HG02884 (cell line): ENCODE data around the gene SLCO4A1.

ENCODE experiments used
- ATAC-seq: cut with Tn5 transposase; IDR thresholded peaks from one replicate; pipeline ENCODE4 v1.9.1; 2021; ENCODE audit warnings: mild to moderate bottlenecking, moderate library complexity; ENCODE audit not compliant: unreplicated experiment

The SLCO4A1 gene

DNA sequence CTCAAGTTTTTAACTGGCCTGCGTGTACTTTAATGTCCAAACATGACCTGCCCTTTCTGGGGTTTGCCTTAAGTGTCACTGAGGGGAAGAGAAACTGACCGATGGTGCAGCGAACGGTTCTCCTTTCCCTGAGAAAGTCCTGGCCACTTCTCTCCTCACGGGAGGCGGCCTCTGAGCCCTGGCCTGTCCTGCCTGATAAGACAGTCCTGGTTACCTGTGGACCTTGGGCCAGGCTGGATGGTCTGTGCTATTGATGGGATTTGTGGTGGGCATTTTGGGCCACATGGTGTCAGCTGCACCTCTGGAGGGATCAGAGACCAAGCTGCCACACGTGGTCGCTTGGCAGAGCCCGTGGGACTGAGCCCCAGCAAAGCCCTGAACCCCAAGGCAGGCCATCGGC, 54.7 kb downstream of the SLCO4A1 start:
- ATAC-seq = no peak

DNA sequence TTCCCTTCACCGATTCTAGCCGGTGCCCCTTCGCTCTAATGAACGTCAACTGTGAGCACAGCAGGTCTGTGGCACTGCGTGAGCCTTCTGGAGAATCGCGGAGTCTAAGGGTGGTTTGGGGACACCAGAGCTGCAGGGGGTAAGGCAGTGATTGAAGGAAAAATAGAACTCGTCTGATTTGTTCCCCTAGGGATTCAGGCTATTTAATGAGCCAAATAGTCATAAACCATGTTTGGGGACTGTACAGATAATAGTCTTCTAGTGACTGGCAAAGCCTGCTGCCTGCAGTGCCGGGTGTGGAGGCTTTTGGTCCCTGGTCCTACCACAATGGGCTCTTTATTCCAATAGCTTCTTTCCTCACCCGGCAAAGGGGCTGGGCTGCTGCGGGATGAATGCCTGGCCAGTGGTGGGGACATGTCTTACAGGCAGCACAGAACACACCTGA, 55.2 kb downstream of the SLCO4A1 start:
- no peak for ATAC-seq

DNA sequence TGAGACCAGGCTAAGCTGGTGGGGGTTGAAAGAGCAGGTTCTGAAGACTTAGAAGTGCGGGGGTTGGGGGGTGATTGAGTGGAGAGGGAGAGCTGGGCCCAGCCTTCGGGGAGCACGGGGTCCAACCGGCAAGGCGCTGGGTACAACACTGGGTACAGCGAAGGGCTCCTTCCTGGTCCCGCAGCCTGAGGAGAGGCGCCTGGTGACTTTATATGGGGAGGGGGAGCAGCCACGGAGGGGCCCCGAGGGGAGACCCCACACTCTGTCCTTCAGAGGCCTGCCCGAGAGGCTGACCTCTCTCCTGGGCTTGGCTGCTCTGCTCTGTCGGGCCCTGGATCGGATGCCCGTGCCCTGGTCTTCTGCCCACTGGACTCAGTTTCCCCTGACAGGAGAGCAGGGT, 55.9 kb downstream of the SLCO4A1 start:
- no peak for ATAC-seq

DNA sequence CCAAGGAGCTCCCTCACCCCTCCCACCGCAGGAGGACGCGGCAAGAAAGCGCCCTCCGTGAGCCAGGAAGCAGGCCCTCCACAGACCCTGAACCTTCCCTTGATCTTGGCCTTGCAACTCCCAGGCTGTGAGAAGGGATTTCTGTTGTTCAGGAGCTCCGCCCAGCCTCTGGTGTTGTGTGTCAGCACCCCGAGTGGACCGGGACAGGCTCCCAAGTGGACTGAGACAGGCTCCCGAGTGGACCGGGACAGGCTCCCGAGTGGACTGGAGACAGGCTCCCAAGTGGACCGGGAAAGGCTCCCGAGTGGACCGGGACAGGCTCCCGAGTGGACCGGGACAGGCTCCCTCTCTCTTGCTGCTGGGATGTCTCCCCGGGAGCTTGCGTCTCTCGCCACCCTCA, 57.0 kb downstream of the SLCO4A1 start:
- ATAC-seq = no peak

DNA sequence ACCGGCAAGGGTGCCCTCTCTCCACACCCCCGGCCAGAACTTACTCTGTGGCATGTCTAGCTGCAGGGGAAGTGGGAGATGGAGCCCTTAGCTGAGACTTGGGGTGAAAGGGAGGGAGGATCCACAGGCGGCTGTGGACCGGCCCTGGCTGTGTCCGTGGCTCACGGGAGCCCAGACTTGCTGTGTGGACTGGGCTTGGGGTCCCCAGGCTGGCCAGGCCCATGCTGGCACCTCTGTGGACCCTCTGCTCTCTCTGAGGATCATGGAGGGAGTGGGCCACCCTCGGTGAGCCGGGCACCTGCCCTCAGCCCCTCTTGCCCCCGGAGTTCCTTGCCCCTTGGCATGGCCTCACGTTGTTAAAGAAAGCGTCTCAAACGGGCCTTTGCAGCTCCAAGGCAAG, 57.4 kb downstream of the SLCO4A1 start:
- no peak for ATAC-seq

DNA sequence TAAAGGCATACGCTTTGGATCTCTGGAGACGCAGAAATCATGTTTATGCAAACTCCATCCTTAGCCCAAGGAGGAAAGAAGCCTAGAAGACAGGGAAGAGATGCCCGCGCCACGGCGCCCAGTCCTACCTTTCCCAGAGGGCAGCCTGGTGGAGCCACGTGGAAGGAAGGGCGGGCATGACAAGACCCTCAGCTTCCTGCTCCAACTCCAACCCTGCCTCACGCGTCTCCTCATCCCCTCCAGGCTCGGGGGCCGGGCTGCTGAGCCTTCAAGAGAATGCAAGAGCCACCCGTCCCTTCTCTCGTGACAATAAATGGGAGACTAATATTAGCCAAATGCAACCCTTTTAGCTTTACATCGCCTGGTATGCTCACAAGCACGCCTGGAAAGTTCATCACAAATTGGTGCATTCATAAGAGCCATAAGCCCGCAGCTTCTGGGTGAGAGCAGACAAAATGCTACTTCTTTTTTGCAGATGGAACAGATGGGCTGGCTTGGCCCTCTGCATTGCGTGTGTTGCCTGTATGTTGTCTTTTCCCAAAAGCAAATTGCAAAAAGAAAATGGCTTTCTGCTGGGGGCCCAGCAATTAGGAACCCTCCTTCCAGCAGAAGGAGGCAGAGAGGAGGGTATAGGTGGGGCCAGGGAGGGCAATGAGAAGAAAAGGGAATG, 58.1 kb downstream of the SLCO4A1 start:
- no peak for ATAC-seq

DNA sequence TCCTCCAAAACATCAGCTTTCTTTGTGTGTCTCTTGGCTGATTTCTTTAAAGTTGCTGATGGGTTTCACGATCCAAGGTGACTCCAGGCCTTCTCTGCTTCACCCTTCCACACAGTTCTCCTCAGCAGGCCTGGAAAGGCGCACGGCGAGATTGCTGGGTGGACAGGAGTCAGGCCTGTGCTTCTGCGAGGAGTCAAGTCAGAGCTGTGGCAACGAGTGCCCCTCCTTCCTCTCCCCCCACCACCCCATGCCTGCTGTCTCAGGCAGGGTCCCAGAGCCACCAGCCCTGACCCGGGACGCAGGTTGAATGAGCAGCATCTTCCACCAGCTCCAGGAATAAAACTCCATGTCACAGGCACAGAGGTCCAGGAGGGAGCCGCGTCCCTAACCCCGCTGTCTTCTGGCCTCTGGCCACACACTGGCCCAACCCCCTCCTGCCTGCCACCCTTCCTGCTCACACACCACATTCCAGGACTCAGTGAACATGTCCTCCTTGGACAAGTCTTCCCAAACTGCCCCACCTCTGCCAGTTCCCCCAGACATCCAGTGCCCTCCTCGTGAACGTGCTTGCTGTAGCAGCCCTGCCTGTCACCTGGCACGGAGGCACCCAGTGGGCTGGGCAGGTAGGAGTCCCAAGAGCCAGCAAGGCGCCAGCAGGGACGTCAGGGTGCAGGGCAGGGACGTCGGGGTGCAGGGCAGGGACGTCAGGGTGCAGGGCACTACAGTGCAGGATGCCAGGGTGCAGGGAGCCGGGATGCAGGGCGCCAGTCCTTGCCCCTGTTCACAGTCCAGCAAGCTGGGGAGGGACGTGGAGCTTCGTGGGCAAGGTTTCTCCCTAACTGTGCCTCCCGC, 59.1 kb downstream of the SLCO4A1 start:
- ATAC-seq = no peak

DNA sequence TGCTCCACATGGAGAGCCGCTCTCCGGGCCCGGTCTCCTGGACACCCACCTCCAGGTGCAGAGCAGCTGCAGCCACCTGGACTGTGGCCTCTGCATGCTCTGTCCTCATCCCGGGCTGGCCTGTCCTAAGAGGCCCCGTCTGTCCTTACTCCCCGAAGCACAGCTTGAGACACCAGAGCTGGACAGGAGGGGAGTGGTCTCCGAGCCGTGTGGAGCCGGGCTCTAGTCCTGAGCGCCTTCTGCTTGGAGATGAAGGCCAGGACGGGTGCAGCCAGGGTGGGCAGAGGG, 59.7 kb downstream of the SLCO4A1 start:
- no peak for ATAC-seq

DNA sequence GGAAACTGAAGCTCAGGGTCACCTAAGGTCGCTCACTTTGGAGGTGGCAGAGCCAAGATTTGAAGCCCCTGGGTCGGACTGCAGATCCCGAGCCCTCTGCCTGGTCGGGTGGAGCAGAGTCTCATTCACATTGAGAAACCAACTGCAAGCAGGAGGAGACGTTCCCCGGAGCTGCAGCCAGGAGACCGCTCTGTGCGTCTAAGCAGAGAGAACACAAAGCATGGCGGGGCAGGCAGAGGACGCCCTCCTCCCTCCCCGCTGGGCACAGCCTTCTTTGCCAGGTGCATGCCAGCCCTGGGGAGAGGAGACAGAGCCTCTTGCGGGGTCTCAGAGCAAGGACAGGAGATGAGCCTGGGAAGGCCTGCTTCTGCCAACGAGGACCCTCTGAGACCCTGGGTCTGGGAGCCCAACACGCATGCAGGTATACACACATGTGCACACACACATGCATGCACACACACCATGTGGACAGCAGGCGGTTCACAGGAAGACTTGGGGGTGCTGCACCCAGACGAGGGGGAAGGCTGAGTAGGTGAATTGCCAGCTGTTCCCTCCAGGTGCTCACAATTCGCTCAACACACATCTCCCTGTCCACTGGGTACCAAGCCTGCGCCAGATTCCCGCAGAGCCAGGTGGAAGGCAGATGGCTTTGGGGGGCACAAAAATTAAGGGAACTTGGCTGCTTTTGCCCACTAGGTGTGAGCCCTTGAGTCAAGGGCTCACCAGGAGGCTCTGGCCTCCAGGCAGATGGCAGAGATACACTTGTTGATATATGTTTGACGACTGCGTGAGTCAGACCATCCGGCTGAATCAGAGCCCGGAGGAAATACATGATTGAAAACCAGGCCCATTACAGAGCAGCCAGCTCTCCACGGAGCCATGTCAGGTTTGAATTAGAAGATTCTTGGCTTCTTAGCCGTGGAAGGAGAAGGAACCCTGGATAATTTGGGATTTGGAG, 60.9 kb downstream of the SLCO4A1 start:
- no peak for ATAC-seq

DNA sequence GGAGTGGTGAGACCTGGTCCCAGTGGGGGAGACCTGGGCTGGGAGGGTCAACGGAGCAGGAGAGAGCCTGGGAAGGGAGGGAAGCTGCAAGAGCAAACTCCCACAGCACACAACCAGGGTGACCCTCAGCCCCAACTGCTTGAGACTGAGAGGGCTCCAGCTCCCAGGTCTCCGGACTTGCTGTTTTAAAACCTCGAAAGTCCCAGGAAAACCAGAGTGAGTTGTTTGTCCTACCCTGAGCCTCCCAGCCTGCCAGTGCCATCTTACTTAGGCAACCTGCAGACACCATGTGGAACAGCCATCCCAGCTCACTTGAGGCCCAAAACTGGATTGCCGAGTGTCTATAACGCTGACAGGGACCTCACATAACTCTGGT, 61.5 kb downstream of the SLCO4A1 start:
- ATAC-seq = no peak

DNA sequence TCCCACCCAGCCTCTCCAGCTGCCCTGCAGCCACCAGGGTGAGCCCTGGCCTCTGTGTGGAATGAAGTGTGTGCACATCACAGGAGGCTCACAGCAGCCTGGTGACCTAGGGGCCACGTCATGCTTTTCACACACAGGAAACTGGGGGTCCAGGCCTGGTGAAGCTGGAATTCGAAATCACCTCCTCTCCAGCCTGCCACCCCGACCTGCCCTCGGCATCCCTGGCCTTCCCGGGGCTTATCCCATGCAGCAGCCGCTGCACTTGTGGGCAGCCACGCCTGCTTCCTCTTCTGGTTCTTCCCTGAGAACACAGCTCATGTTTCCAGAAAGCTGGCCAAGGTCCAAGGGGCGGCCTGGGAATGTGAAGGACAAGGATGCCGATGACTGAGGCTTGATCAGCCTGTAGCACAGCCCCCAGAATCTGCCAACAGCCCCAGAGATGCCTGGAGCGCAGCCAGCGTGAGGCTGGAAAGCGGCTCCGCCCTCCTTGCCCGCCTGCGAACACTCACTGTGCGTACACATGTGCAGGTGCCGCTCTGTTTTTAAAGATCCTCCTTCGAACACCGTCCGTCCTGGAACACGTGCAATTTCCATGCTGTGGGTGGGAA, 62.1 kb downstream of the SLCO4A1 start:
- ATAC-seq = no peak

DNA sequence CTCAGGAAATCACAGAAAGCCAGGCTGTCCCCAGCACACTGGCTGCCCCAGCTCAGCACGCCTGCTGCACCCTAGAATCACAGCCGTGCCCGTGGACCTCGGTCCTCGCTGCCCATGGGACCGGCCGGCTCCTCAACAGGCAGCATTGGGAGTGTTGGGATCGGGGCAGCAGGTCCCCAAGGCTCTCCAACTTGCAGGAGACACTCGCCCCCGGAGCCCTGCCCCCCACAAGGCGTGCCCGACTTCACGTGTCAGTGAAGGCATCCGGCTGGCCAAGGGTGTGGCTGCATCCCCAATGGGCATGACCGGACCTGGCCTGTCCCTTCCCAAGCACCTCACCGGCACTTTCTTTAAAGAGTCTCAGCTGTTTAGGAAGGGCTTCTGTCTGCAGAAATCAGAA, 63.3 kb downstream of the SLCO4A1 start:
- no peak for ATAC-seq

DNA sequence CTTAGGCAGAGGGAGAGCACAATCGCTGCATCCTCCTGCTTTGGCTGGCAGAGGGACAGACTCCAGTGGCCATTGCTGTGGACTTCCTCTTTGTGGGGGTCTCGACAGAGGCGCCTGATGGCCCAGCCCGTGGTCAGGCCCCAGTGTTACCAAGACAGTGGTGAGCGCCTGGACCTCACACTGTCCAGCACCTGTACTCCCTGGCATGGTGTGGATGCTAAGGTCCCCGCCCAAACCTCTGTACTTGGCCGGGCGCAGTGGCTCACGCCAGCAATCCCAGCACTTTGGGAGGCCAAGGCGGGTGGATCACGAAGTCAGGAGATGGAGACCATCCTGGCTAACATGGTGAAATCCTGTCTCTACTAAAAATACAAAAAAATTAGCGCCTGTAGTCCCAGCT, 64.0 kb downstream of the SLCO4A1 start:
- ATAC-seq = no peak

DNA sequence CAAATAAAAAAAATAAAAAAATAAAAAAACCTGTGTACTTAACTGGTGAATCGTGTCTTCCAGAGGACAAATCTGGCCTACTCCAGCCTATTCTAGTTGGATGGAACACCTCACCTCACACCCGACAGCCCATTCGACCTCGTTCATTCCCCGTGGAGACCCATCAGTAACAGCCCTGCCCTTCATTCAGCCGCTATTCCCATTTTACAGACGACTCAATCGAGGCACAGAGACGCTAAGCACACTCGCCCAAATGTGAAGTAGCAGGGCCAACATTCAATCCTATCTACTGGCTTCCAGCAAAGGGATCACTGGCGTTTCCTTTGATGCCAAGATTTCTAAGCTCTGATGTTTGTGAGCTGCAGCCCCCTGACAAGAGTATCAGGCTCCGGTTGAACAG, 64.6 kb downstream of the SLCO4A1 start:
- no peak for ATAC-seq

DNA sequence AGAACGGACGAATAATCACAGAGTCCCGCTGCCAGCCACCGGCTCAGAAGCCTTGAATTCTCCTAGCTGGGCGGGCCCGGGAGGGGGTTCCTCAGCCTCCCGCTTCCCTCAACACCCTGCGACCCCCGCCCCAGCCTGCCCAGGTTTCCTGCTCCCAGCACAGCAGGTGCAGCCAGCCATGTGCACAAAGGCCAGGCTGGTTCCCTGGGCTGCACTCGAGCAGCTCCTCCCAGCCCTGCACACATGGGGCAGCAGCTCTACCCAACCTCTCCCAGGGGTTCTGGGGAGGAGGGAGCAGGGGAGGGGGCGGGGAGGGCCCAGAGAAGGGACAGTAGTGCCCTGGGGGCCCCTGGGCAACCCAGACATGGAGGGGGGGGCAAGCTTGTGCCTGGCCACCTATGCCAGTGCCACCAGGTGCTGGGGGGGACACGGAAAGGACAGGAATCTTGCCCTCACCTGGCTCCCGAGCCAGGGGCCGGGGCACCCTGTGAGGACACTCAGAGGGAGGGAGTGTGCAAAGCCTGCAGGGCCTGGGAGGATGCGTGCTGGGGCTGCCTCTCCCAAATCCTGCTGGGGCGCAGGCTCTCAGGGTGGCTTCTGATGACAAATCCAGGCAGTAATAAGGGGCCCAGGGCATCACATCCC, 65.1 kb downstream of the SLCO4A1 start:
- ATAC-seq = no peak

DNA sequence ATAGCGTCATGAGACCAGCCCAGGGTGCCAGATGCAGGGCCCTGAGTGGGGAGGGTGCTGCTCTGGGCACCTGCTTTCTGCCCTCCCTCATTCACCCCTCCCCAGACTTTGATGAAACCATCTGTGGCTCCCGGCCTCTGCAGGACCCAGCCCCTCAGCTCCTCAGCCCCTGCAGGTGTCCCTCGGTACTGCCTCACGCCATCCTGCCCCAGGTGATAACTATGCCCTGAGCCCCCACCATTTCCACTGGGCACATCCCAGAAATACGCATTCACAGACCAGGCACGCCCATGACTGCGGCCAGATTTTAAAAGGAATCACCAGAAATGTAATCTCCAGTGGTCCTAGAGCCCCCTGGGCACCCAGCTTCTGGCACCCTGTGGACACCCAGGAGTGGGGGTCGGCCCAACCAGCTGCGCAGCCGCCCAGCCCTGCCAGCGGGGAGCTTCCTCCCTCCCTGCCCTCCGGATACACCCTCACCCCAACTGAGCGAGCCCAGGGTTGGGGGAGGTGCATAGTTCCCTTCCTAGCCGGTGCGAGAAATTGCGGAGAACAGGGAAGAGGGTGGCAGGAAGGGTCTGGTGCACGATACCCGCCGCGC, 65.7 kb downstream of the SLCO4A1 start:
- no peak for ATAC-seq

DNA sequence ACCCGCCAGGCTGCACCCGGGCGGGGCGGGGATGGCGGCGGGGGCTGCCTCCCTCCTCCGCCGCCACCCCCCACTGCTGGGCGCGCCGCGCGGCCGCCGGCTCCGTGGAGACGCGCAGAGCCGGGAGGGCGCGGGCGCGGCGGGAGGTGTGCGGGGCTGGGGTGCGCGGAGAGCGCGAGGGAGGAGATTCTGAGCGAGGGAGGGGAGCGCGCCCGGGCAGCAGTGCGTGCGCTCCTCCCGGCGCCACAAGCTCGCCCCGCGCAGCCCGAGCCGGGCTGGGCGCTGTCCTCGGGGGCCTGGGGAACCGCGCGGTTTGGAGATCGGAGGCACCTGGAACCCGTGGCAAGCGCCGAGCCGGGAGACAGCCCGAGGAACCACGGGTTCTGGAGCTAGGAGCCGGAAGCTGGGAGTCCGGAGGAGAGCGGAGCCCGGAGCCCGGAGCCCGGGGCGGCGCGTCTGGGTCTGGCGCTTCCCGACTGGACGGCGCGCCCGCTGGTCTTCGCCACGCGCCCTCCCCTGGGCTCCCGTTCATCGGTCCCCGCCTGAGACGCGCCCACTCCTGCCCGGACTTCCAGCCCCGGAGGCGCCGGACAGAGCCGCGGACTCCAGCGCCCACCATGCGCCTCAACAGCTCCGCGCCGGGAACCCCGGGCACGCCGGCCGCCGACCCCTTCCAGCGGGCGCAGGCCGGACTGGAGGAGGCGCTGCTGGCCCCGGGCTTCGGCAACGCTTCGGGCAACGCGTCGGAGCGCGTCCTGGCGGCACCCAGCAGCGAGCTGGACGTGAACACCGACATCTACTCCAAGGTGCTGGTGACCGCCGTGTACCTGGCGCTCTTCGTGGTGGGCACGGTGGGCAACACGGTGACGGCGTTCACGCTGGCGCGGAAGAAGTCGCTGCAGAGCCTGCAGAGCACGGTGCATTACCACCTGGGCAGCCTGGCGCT, 66.6 kb downstream of the SLCO4A1 start, which contains the start of gene NTSR1:
Gene NTSR1 (plus strand): TSS at position 246 of the 946 bp plus-strand sequence. CDS start 372 bp downstream, at position 618.
- ATAC-seq = no peak

DNA sequence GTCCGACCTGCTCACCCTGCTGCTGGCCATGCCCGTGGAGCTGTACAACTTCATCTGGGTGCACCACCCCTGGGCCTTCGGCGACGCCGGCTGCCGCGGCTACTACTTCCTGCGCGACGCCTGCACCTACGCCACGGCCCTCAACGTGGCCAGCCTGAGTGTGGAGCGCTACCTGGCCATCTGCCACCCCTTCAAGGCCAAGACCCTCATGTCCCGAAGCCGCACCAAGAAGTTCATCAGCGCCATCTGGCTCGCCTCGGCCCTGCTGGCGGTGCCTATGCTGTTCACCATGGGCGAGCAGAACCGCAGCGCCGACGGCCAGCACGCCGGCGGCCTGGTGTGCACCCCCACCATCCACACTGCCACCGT, 67.2 kb downstream of the SLCO4A1 start:
- no peak for ATAC-seq
